Ishikawa (cell line): Measurements from ENCODE around the gene TUBB4B.

Experiments used
- EGR1 ChIP-seq: IDR thresholded peaks from 2 replicates; pipeline ENCODE4 v1.6.1; 2012
- RAD21 ChIP-seq: IDR thresholded peaks from 2 replicates; pipeline ENCODE4 v1.6.1; 2012; ENCODE audit warnings: low read depth
- TCF12 ChIP-seq: IDR thresholded peaks from 2 replicates; pipeline ENCODE4 v1.6.1; 2012; ENCODE audit warnings: low read depth
- USF1 ChIP-seq: IDR thresholded peaks from 2 replicates; pipeline ENCODE4 v1.6.1; 2012
- YY1 ChIP-seq: IDR thresholded peaks from 2 replicates; pipeline ENCODE4 v1.6.1; 2012; ENCODE audit warnings: low read depth
- TF ChIP-seq, protein P1 (sequence below): IDR thresholded peaks from 2 replicates; pipeline ENCODE4 v1.6.1; 2012; ENCODE audit warnings: low read depth, mild to moderate bottlenecking

DNA sequence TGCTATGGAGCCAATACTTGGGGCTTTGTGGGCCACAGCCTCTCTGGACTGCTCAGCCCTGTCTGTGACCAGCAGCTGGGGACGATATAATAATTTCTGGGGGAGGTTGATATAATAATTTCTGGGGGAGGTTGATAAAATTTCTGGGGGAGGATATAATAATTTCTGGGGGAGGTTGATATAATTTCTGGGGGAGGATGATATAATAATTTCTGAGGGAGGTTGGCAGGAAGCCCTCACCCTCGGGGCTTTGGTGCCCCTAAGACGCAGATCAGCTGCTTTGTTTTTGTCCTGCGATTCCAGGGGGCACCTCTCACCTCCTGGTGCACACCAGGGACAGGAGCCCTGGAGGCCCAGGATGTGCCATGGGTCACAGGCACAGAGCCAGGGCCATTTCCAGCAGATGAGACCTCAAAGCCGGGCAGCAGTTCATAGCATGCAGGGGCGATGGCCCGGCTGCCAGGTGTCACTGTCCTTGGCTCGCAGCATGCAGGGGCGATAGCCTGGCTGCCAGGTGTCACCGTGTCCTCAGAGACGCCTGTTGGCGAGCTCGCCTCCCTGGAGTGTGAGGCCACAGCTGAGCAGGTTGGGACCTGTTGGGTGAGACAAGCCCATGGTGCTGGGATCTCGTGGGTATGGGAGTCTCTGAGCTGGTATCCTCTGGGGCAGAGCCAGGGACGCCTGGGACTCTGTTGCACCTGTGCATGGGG is 32.7 kb downstream of the TUBB4B start:
- no peak for TF ChIP-seq YY1
- TF ChIP-seq TCF12 = no peak
- TF ChIP-seq USF1 = no peak
- TF ChIP-seq, protein P1, sequence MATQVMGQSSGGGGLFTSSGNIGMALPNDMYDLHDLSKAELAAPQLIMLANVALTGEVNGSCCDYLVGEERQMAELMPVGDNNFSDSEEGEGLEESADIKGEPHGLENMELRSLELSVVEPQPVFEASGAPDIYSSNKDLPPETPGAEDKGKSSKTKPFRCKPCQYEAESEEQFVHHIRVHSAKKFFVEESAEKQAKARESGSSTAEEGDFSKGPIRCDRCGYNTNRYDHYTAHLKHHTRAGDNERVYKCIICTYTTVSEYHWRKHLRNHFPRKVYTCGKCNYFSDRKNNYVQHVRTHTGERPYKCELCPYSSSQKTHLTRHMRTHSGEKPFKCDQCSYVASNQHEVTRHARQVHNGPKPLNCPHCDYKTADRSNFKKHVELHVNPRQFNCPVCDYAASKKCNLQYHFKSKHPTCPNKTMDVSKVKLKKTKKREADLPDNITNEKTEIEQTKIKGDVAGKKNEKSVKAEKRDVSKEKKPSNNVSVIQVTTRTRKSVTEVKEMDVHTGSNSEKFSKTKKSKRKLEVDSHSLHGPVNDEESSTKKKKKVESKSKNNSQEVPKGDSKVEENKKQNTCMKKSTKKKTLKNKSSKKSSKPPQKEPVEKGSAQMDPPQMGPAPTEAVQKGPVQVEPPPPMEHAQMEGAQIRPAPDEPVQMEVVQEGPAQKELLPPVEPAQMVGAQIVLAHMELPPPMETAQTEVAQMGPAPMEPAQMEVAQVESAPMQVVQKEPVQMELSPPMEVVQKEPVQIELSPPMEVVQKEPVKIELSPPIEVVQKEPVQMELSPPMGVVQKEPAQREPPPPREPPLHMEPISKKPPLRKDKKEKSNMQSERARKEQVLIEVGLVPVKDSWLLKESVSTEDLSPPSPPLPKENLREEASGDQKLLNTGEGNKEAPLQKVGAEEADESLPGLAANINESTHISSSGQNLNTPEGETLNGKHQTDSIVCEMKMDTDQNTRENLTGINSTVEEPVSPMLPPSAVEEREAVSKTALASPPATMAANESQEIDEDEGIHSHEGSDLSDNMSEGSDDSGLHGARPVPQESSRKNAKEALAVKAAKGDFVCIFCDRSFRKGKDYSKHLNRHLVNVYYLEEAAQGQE = no peak
- TF ChIP-seq RAD21 = no peak
- TF ChIP-seq EGR1 = no peak
